ENCODE results near the gene MTUS2. TPM values are rescaled to one million over a fixed set of nuclear protein-coding genes. Genes with fewer than 3 reads are reported as not detected.

Gene MTUS2
- total and polyA plus RNA-seq, 4 donors: under 0.01 to 0.70 (median 0.15) TPM

- Histone ChIP-seq H3K9ac (ENCODE audit: low read depth in 1 of 2, low read length in 2 of 2) (no peak overlapping the region), H3K9me3 (ENCODE audit: control insufficient read depth in 4 of 4, low read length in 3 of 4) (peaks cover 0 to 5% (median 3%) of the 10 kb centered on the region in 4 donors), H3K4me1 (ENCODE audit: control insufficient read depth in 4 of 4, insufficient read depth in 4 of 4, low read length in 3 of 4) (peaks cover 0 to 5% (median 2%) of the 10 kb centered on the region in 4 donors), H3K4me3 (ENCODE audit: low read depth in 1 of 3, low read length in 3 of 3) (no peak overlapping the region), H3K27me3 (ENCODE audit: control insufficient read depth in 4 of 4, insufficient read depth in 4 of 4, low read length in 3 of 4) (no peaks in the 10 kb centered on the region), H3K27ac (ENCODE audit: low read depth in 1 of 2, low read length in 2 of 2) (no peak overlapping the region), H3K36me3 (ENCODE audit: control insufficient read depth in 4 of 4, insufficient read depth in 3 of 4, low read depth in 1 of 4, low read length in 3 of 4) (no peaks in the 10 kb centered on the region)
- no peak for DNase-seq (ENCODE audit: low spot score)
- no peak for TF ChIP-seq GABPA (IDR thresholded peaks at IDR 0.05 in 1 of 2, conservative IDR thresholded peaks at IDR 0.05 in 1 of 2)
- TF ChIP-seq MAX (IDR thresholded peaks at IDR 0.05): no peak
- no peak for TF ChIP-seq ATF3 (IDR thresholded peaks at IDR 0.05)
- 99% methylated on average over 1 of the region's 1 CpG for WGBS
These were observed 359.9 kb downstream of the MTUS2 start for GRCh38 chr13:29180055-29180454.

GRCh38 chr13:29182216-29182615 is 362.1 kb downstream of the MTUS2 start:
- Histone ChIP-seq H3K9me3 (ENCODE audit: control insufficient read depth in 4 of 4, low read length in 3 of 4) (peaks cover 0 to 5% (median 2%) of the 10 kb centered on the region in 4 donors), H3K27ac (ENCODE audit: low read depth in 1 of 2, low read length in 2 of 2) (no peak overlapping the region), H3K9ac (ENCODE audit: low read depth in 1 of 2, low read length in 2 of 2) (no peak overlapping the region), H3K4me1 (ENCODE audit: control insufficient read depth in 4 of 4, insufficient read depth in 4 of 4, low read length in 3 of 4) (peaks cover 0 to 3% (median 0%) of the 10 kb centered on the region in 4 donors), H3K36me3 (ENCODE audit: control insufficient read depth in 4 of 4, insufficient read depth in 3 of 4, low read depth in 1 of 4, low read length in 3 of 4) (no peaks in the 10 kb centered on the region), H3K27me3 (ENCODE audit: control insufficient read depth in 4 of 4, insufficient read depth in 4 of 4, low read length in 3 of 4) (no peaks in the 10 kb centered on the region), H3K4me3 (ENCODE audit: low read depth in 1 of 3, low read length in 3 of 3) (no peak overlapping the region)
- no peak for TF ChIP-seq YY1 (IDR thresholded peaks at IDR 0.05)
- TF ChIP-seq RXRA (IDR thresholded peaks at IDR 0.05): no peak
- TF ChIP-seq NR2F2 (IDR thresholded peaks at IDR 0.05): no peak
- no peak for TF ChIP-seq REST (IDR thresholded peaks at IDR 0.05)
- no peak for DNase-seq (ENCODE audit: low spot score)
- 95% methylated on average over 2 of the region's 2 CpGs for WGBS

GRCh38 chr13:29185926-29186325 is 365.8 kb downstream of the MTUS2 start:
- H3K9me3 ChIP-seq (ENCODE audit: control insufficient read depth in 4 of 4, low read length in 3 of 4): peaks cover 0 to 5% (median 2%) of the 10 kb centered on the region in 4 donors
- H3K4me3 ChIP-seq (ENCODE audit: low read depth in 1 of 3, low read length in 3 of 3): no peak overlapping the region
- no peaks in the 10 kb centered on the region for H3K36me3 ChIP-seq (ENCODE audit: control insufficient read depth in 4 of 4, insufficient read depth in 3 of 4, low read depth in 1 of 4, low read length in 3 of 4)
- 94% methylated on average over 2 of the region's 2 CpGs for WGBS
- no peak for DNase-seq (ENCODE audit: low spot score)
- no peak overlapping the region for H3K9ac ChIP-seq (ENCODE audit: low read depth in 1 of 2, low read length in 2 of 2)
- H3K27ac ChIP-seq (ENCODE audit: low read depth in 1 of 2, low read length in 2 of 2): no peak overlapping the region
- no peaks in the 10 kb centered on the region for H3K27me3 ChIP-seq (ENCODE audit: control insufficient read depth in 4 of 4, insufficient read depth in 4 of 4, low read length in 3 of 4)
- peaks cover 0 to 10% (median 0%) of the 10 kb centered on the region in 4 donors for H3K4me1 ChIP-seq (ENCODE audit: control insufficient read depth in 4 of 4, insufficient read depth in 4 of 4, low read length in 3 of 4)
- TF ChIP-seq RAD21 (IDR thresholded peaks at IDR 0.05): no peak
- TF ChIP-seq HNF4G (IDR thresholded peaks at IDR 0.05): no peak
- TF ChIP-seq ZBTB33 (IDR thresholded peaks at IDR 0.05): no peak
- TF ChIP-seq FOXA1 (IDR thresholded peaks at IDR 0.05): no peak
- TF ChIP-seq SP1 (IDR thresholded peaks at IDR 0.05): no peak
- TF ChIP-seq REST (IDR thresholded peaks at IDR 0.05): no peak
- TF ChIP-seq JUND (IDR thresholded peaks at IDR 0.05): no peak
- no peak for TF ChIP-seq MAX (IDR thresholded peaks at IDR 0.05)
- TF ChIP-seq FOXA2 (IDR thresholded peaks at IDR 0.05): no peak
- TF ChIP-seq YY1 (IDR thresholded peaks at IDR 0.05): no peak
- no peak for TF ChIP-seq CTCF (IDR thresholded peaks at IDR 0.05; ENCODE audit: low read depth, low read length, missing input control)
- no peak for TF ChIP-seq ATF3 (IDR thresholded peaks at IDR 0.05)
- TF ChIP-seq RXRA (IDR thresholded peaks at IDR 0.05): no peak
- TF ChIP-seq NR2F2 (IDR thresholded peaks at IDR 0.05): no peak
- no peak for TF ChIP-seq GABPA (IDR thresholded peaks at IDR 0.05 in 1 of 2, conservative IDR thresholded peaks at IDR 0.05 in 1 of 2)
